Muscle of leg (tissue), 11 donors: ENCODE measurements around the gene COL26A1. TPM values are rescaled to one million over a fixed set of nuclear protein-coding genes. Genes with fewer than 3 reads are reported as not detected.
"Not testable (repeated sequence)": the region's sequence is repeated elsewhere in the genome, so short reads cannot be mapped to it uniquely, and the experiment has no call there.

Source experiments
- DNase-seq: peaks from one replicate; pipeline ENCODE4 v3.0.0; 2013
- H3K27ac ChIP-seq: one replicate; pipeline ENCODE4 v1.5.1; 2013; ENCODE audit warnings: mild to moderate bottlenecking, low read length, control low read depth
- H3K27me3 ChIP-seq: one replicate; pipeline ENCODE4 v1.6.1; 2013; ENCODE audit warnings: low read length; ENCODE audit not compliant: control insufficient read depth, insufficient read depth
- H3K36me3 ChIP-seq: one replicate; pipeline ENCODE4 v1.6.1; 2013; ENCODE audit warnings: low read length; ENCODE audit not compliant: control insufficient read depth, insufficient read depth
- H3K4me1 ChIP-seq: one replicate; pipeline ENCODE4 v1.6.1; 2013; ENCODE audit warnings: low read length; ENCODE audit not compliant: control insufficient read depth, insufficient read depth
- H3K4me3 ChIP-seq: one replicate; pipeline ENCODE4 v1.5.1; 2013; ENCODE audit warnings: low read length, control low read depth
- H3K9me3 ChIP-seq: replicated peaks from 2 replicates; pipeline ENCODE4 v1.6.1; 2013; ENCODE audit warnings: low read depth, low read length; ENCODE audit not compliant: control insufficient read depth
- WGBS: methylation state at CpG from one replicate; pipeline ENCODE4 v1.1.5; 2013; ENCODE audit warnings: missing lambda C conversion rate; ENCODE audit not compliant: insufficient coverage; 5-methylcytosine and 5-hydroxymethylcytosine counted together
- polyA plus RNA-seq, 8 donors: library from polyadenylated mRNA; unstranded; fragments of 120-200 nt; gene quantifications; one replicate each; pipeline versions ENCODE4 v1.2.1 to v1.2.3, GENCODE V29; 2013; ENCODE audit warnings: inconsistent platforms in 1 of 8, low replicate concordance in 1 of 8; ENCODE audit not compliant: insufficient read length in 8 of 8, insufficient read depth in 1 of 8
- total RNA-seq: library from RNA; stranded (reverse); fragments of 120-200 nt; gene quantifications from one replicate; pipeline ENCODE4 v1.2.4, GENCODE V29; 2013

Gene COL26A1
- total and polyA plus RNA-seq, 9 donors = 0.84 to 5.3 (median 3.4) TPM

GRCh38 chr7:101468546-101469275 lies 106.0 kb downstream of the COL26A1 start:
- 62% methylated on average over 6 of the region's 14 CpGs for WGBS
- Histone ChIP-seq H3K27ac (no peak overlapping the region), H3K27me3 (no peaks in the 10 kb centered on the region), H3K4me1 (no peaks in the 10 kb centered on the region), H3K4me3 (no peak overlapping the region), H3K9me3 (no peaks in the 10 kb centered on the region), H3K36me3 (no peaks in the 10 kb centered on the region)
- no peak for DNase-seq

DNA sequence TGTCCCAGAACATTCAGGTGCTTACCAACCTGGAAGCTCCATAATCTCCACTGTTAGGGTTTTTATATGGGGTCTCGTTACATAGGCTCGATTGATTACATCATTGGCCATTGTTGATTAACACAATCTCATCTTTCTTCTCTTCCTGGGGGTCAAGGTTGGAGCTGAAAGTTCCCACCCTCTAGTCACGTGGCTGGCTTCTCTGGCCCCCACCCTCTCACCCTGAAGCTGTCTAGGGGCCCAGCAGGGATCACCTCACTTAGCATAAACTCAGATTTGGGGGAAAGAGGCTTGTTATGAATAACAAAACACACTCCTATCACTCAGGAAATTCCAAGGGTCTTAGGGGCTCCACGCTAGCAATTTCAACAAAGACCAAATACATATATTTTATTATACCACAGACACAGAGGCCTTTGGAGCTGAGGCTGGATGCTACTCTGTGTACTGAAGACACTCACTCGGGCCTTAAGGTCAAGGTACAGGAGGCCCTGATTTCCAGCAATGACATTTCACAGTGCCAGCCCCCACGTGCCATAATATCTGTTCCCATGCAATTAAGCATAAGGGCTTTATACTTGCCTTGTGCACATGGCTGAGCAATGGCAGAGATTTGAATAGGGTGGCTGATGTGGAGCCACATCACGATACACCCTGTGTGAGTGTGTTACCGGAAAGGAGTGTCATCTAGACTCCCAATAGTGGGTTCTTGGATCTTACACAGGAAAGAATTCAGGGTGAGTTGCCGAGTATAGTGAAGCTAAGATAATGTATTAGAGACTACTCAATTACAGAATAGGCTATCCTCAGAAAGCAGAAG lies 108.2 kb downstream of the COL26A1 start:
- no peaks in the 10 kb centered on the region for H3K27me3 ChIP-seq
- H3K27ac ChIP-seq = no peak overlapping the region
- 73% methylated on average over 2 of the region's 9 CpGs for WGBS
- no peaks in the 10 kb centered on the region for H3K36me3 ChIP-seq
- no peak for DNase-seq
- H3K4me3 ChIP-seq = no peak overlapping the region
- no peaks in the 10 kb centered on the region for H3K9me3 ChIP-seq
- no peaks in the 10 kb centered on the region for H3K4me1 ChIP-seq

DNA sequence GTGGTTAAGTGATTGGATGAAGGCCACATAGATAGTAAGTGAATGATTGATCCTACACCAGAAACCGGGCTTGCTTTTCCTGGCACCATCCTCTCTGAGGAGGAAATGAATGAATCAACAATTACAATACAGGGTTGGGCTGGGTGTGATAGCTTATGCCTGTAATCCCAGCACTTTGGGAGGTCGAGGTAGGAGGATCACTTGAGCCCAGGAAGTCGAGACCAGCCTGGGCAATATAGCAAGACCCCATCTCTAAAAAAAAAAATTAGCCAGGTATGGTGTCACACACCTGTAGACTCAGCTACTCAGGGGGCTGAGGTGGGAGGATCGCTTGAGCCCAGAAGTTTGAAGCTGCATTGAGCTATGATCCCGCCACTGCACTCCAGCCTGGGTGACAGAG lies 111.5 kb downstream of the COL26A1 start:
- Histone ChIP-seq H3K36me3 (no peaks in the 10 kb centered on the region), H3K4me1 (no peaks in the 10 kb centered on the region), H3K9me3 (peaks cover 4% of the 10 kb centered on the region), H3K27me3 (no peaks in the 10 kb centered on the region), H3K4me3 (no peak overlapping the region), H3K27ac (no peak overlapping the region)
- 66% methylated on average over 2 of the region's 5 CpGs for WGBS
- DNase-seq = no peak

DNA sequence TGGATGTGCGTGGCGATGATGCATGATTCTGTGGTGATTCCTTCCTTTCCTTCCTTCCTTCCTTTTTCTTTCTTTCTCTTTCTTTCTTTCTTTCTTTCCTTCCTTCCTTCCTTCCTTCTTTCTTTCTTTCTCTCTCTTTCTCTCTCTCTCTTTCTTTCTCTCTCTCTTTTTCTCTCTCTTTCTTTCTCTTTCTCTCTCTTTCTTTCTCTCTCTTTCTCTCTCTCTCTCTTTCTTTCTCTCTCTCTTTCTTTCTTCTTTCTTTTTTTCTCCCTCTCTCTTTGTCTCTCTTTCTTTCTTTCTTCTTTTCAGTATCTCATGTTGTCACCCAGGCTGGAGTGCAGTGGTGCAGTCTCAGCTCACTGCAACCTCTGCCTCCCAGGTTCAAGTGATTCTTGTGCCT lies 113.0 kb downstream of the COL26A1 start:
- peaks cover 10% of the 10 kb centered on the region for H3K9me3 ChIP-seq
- H3K27me3 ChIP-seq, H3K4me3 ChIP-seq, DNase-seq, H3K27ac ChIP-seq, H3K4me1 ChIP-seq, H3K36me3 ChIP-seq: not testable (repeated sequence)
- no CpG with 5 or more reads among the region's 2 CpGs for WGBS

DNA sequence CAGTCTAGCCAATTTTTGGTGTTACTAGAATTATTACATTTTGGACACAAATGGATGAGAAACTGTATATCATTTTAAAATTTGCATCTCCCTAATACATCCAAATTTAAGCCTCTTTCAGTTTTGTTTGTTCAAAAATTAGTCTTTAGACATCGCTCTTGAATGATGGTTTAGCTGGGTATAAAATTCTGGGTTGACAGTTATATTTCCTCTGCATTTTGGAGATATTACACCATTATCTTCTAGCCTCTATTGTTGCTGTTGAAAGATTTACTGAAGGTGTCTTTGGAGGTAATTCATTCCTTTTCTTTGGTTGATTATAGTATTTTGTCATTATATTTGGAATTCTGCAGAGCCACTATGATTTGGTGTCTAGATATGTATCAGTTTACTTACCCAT lies 116.5 kb downstream of the COL26A1 start:
- H3K4me3 ChIP-seq = no peak overlapping the region
- WGBS = no CpG with 5 or more reads among the region's 1 CpG
- no peak for DNase-seq

DNA sequence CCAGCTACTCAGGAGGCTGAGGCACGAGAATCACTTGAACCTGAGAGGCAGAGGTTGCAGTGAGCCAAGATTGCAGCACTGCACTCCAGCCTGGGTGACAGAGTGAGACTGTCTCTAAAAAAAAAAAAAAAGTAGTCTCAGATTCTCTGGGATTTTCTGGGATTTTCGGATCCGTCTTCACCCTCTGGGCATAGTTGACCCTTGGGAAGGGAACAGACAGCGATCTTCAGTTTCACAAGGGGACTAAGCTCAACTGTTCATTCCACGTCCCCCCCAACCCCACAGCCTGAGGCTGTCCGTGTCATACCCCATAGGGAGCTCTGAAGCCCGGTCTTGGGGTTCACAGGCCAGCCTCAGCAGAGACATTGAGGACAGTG lies 123.4 kb downstream of the COL26A1 start:
- not testable (repeated sequence) for H3K4me3 ChIP-seq, DNase-seq, H3K27me3 ChIP-seq, H3K9me3 ChIP-seq, H3K36me3 ChIP-seq
- H3K4me1 ChIP-seq = peaks cover 31% of the 10 kb centered on the region
- WGBS = 36% methylated on average over 7 of the region's 7 CpGs
- peak overlapping the region; percentile 55 for H3K27ac ChIP-seq

More for the DNA sequence above, 116.5 kb downstream of the COL26A1 start:
- Histone ChIP-seq H3K27ac (no peak overlapping the region), H3K36me3 (no peaks in the 10 kb centered on the region), H3K4me1 (no peaks in the 10 kb centered on the region), H3K27me3 (no peaks in the 10 kb centered on the region), H3K9me3 (peaks cover 10% of the 10 kb centered on the region)

DNA sequence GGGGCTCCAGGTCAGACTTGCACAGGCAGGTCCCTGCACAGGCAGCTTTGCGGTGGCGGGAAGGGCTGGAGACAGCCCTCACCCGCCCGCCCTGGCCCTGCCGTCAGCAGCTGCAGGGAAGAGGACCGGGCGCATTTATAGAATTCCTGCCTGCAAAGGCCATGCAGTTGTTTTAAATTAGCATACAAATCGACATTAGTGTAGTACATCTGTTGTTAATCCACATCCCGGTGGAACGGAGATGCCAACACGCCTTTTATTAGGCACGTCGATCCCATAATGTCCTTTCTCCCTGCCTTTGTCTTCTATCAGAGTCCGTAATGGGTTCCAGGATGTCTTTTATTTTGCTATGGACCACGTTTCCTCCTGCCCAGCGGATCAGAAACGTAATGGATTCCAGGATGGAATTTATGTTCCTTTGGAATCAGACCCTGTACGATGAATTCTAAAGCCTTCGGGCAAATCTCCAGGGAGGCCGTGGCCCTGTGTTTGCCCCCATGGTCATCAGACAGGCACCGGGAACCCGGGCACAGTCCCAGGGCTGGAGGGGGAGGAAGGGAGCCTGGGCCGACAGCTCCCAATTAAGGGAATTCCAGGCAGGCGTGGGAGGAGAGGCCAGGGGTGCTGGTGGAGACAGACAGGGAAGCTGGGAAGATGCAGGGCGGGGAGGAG lies 123.9 kb downstream of the COL26A1 start:
- Histone ChIP-seq H3K4me1 (peaks cover 31% of the 10 kb centered on the region), H3K9me3 (peaks cover 2% of the 10 kb centered on the region), H3K4me3 (no peak overlapping the region), H3K27me3 (no peaks in the 10 kb centered on the region), H3K36me3 (no peaks in the 10 kb centered on the region), H3K27ac (peak overlapping the region; percentile 73)
- DNase-seq = peak; percentile 81
- 14% methylated on average over 16 of the region's 25 CpGs for WGBS

GRCh38 chr7:101487105-101487458 lies 124.4 kb downstream of the COL26A1 start:
- Histone ChIP-seq H3K27me3 (no peaks in the 10 kb centered on the region), H3K4me3 (no peak overlapping the region), H3K36me3 (no peaks in the 10 kb centered on the region), H3K27ac (peak overlapping the region; percentile 73), H3K4me1 (peaks cover 31% of the 10 kb centered on the region), H3K9me3 (peaks cover 2% of the 10 kb centered on the region)
- DNase-seq = no peak
- 58% methylated on average over 4 of the region's 4 CpGs for WGBS

- 95% methylated on average over 4 of the region's 7 CpGs for WGBS
These were observed 125.1 kb downstream of the COL26A1 start for GRCh38 chr7:101487753-101488152.

More at GRCh38 chr7:101487753-101488152, 125.1 kb downstream of the COL26A1 start:
- no peaks in the 10 kb centered on the region for H3K27me3 ChIP-seq
- no peaks in the 10 kb centered on the region for H3K36me3 ChIP-seq
- H3K27ac ChIP-seq = no peak overlapping the region
- DNase-seq = no peak
- peaks cover 2% of the 10 kb centered on the region for H3K9me3 ChIP-seq
- H3K4me3 ChIP-seq = no peak overlapping the region
- peaks cover 31% of the 10 kb centered on the region for H3K4me1 ChIP-seq
